Endothelial cell of coronary artery (primary cell): ENCODE measurements around the gene SOCS4. TPM values are rescaled to one million over a fixed set of nuclear protein-coding genes. Genes with fewer than 3 reads are reported as not detected.

Experiments
- total RNA-seq: library from RNA; depleted of rRNA; stranded (reverse); fragments of >200 nt; gene quantifications from 2 replicates; pipeline ENCODE4 v1.2.3, GENCODE V29; 2014

Gene SOCS4
- total RNA-seq = 17.6 and 21.6 TPM in 2 replicates

GRCh38 chr14:55026793-55027561 is at the start of gene SOCS4, which contains the start of gene WDHD1:
TSS of gene SOCS4 (plus strand) at chr14:55027236. CDS start at chr14:55043042, 15,806 bp downstream.
TSS of gene WDHD1 (minus strand) at chr14:55027099. CDS start at chr14:55026787, 312 bp downstream.

GRCh38 chr14:55051423-55052268 is 24.6 kb downstream of the SOCS4 start, which contains the start of gene MAPK1IP1L:
TSS of gene MAPK1IP1L (plus strand) at chr14:55051647. CDS start at chr14:55061684, 10,037 bp downstream.

Other genes with a start within 250 kb of the SOCS4 start
- 1.4 and 2.0 TPM in 2 replicates for gene GCH1, start 124.4 kb upstream of the SOCS4 start, total RNA-seq
- 9.7 and 13.9 TPM in 2 replicates for gene WDHD1, start 137 bp upstream of the SOCS4 start, total RNA-seq
- gene MAPK1IP1L, start 24.4 kb downstream of the SOCS4 start, total RNA-seq = 14.8 and 16.1 TPM in 2 replicates
- gene LGALS3, start 102.0 kb downstream of the SOCS4 start, total RNA-seq = 33.7 and 44.0 TPM in 2 replicates
- 17.5 and 57.8 TPM in 2 replicates for gene DLGAP5, start 164.3 kb downstream of the SOCS4 start, total RNA-seq
- 20.5 and 22.8 TPM in 2 replicates for gene FBXO34, start 244.2 kb downstream of the SOCS4 start, total RNA-seq